ENCODE results near the gene FBN1.

The FBN1 gene

DNA sequence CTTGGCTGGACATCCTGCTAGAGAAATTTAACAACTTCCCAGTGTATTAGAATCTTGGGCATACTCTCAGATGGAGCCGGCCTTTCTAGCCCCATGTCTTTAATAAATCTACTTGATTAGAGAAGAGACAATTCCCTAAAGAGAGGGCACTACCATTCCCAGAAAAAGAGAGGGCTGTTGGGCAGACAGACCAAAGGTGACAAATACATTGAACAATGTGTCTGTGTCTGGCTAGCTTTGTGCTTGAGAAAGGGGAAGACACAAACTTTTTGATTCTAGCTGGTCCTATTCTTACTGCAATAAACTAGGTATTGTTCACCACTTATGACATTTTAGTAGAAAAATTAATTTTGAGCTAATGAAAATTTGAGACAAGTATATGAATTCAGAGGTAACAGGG, 256.6 kb downstream of the FBN1 start:
- DNase-seq: no peak

DNA sequence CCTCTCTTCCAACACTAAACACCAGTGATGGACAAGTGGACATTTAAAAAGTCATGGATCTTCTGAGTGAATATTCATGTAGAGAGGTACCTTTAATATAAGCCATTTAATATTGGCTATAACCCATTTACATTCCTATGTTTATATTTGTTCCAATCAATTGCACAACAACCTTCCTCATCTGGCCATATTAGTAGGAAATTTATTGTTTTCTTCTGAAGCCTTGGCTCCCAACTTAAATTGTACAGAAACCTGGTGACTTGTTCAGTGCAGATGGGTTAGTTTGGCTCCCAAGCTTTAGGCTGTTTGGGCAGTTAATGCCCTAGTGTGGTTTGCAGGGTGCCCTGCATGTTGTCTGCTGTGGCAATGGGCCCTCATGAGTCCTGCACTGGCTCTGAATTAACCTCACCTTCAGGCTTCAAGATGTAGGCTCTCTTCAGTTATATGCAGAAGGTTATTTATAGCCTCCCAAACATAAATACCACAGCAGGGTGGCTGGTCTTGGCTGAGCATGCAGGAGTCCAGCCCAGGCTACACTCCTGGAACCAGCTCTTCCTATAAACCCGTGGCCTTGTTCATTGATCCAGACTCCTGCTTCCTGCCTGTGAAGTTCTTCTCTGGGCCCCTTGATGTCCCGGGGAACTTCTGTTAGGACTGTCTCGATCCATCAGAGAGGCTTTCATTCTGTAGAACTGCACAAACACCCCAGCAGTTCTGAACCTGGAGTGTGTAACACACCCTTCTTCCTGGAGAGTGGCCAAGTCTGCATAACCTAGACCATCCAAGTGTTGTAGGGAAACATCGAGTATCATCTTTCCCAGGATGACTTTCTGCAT, 257.3 kb downstream of the FBN1 start:
- DNase-seq: no peak

DNA sequence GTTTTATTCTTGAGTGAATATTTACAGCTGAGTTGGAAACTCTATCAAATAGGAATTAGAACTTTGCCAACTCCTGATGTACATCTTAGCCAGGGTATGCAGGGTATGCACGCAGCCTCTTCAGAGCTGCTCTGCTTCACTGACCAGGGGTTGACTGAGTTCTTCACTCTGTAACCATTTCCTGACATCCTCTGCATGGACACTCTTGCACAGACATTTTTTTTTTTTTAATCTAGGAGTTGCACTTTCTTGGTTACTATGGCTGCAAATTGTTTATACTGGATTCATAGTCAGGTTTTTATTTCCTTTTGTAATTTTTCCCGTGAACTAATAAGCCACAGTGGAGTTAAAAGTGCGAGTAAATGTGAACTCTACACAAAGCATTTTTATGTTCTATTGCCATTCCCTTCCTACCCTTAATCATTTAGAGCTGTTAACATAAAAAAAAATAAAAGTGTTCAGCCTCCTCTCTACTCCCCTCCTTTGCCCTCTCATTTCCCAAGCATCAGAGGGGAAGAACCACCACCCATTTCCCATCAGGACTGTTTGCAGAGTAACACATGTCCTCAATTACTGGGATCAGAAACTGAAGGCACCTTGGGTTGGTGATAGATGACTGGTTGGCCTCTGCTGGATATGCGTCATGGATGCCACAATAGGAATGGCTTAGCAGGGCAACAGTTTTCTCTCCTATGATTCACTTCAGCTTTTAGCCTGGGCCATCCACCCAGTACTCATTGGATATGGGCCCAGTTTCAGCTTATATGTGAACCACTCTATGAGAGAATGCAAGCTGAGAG, 260.3 kb downstream of the FBN1 start:
- no peak for DNase-seq

DNA sequence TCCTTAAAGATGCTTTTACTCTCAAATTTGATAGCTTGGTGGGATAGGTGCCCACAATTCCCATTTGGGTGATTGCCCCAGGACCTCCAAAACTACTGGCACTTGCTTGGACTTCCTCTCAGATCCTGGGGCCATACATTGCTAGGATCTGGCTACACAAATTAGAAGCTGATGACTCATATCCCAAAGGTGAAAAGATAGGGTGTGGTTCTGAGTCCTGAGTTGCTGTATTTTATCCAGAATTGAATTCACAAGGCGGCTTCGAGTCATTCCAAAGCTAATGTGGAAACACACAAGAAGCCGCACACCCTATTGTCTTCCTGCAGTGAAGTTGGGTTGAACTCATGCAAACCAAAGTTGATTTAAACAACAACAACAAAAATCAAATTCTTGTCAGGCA, 260.9 kb downstream of the FBN1 start:
- no peak for DNase-seq

GRCh38 chr15:48383031-48383430, 262.5 kb downstream of the FBN1 start:
- DNase-seq: no peak

DNA sequence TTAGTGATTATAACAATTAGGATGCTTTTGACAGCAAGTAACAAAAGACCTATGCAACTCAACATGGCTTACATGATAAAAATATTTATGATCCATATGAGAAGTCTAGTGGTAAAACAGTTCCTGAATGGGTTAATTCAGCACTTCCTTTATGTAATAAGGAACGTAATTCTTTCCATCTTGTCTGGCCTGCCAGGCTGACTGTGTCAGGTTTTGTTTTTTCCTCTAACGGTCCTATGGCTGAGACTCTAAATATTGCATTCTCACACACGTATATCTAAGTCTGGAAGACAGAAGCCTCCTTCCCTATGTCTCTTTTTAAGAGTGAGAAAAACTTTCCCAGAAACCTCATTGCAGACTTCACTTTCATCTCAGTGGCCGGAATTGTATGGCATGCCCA, 263.6 kb downstream of the FBN1 start:
- no peak for DNase-seq

DNA sequence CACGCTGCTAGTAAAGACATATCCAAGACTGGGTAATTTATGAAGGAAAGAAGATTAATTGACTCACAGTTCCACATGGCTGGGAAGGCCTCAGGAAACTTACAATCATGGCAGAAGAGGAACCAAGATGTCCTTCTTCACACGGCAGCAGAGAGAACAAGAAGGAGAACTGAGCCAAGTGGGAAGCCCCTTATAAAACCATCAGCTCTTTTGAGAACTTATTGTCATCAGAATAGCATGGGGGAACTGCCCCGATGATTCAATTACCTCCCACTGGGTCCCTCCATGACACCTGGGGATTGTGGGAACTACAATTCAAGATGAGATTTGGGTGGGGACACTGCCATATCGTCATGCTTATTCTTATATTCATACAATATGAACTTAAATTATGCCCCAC, 265.3 kb downstream of the FBN1 start:
- DNase-seq: no peak

GRCh38 chr15:48375767-48376166, 269.7 kb downstream of the FBN1 start:
- DNase-seq: no peak

- DNase-seq: no peak
These were observed 271.0 kb downstream of the FBN1 start for GRCh38 chr15:48374472-48374871.

DNA sequence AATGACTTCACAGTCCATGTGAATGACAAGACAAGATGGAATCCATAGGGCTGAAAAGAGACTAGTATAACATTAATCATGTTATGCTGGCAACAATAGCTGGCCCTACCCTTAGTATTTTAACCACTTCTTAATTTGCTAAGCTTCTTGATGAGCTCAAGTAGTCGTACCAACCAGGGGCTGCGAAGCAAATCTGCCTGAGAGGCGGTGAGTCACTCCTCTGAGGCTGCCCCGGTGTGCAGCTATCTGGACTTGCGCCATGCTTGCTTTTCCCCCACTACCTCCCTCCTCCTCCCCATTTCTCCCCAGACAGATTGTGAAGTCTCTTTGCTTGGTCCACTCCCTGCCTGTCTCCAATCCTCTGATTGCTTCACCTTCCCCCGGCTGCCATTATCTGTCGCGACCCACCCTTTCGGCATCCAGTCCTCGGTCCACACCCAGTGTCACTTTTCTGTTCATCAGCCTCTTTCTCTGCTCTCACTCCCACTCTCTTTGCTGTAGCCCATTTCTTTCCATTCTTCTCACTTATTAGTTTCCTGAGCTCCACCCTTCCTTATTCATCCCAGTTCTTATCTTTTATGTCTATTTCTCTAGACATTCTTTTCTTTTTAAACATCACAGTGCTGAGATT, 271.6 kb downstream of the FBN1 start:
- no peak for DNase-seq

GRCh38 chr15:48371961-48372360, 273.5 kb downstream of the FBN1 start:
- DNase-seq: no peak

DNA sequence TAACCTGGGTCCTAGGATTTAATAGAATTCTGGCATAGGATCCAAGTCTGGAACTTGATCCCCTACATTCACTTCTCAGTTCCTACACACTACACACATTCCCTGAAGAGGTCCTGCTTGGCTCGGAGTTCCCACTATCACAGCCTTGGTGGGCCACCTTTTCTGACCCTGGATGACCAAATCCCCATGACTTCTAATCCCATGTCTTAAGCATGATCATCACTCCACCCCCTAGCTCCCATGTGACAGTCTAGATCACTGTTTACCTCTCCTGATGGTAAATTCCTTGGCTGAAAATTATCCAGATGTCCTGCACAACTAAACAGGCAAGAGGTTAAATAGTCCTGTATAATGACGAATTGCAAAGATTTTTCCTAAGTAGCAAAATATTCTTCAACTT, 274.0 kb downstream of the FBN1 start:
- no peak for DNase-seq

GRCh38 chr15:48370460-48370859, 275.0 kb downstream of the FBN1 start:
- no peak for DNase-seq

DNA sequence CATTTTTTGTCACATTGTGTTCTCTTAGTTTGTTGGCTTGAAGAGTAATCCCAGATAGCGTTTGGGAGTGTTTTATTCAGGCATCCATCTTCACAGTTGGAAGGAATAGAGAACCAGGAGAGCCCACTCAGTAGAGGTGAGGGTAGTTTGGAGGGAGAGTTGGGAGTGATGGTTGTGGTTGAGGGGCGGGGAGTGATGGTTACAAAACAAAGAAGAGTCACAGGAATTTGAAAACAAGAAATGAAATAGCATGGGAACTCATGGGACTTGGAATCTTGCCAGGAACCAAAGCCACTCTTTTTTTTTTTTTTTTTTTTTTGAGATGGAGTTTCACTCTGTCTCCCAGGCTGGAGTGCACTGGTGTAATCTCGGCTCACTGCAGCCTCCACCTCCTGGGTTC, 278.0 kb downstream of the FBN1 start:
- DNase-seq: no peak

- DNase-seq: no peak
These were observed 278.8 kb downstream of the FBN1 start for GRCh38 chr15:48366584-48367312.

DNA sequence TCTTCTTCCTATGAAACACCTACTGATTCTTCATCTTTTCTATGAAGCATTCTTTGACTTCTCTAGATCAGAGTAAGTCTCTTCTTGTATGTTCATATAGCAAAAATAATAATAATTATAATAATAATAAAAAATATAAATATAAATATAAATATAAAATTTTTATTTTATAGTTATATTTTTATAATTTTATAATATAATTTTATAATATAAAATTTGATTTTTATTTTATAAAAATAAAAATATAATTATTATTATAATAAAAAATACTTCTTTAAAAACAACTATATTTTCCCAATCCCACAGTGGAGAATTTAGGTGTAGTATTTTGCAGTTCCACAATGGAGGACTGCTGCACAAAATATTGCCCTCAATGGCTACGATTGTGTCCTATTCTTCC, 279.9 kb downstream of the FBN1 start:
- no peak for DNase-seq

DNA sequence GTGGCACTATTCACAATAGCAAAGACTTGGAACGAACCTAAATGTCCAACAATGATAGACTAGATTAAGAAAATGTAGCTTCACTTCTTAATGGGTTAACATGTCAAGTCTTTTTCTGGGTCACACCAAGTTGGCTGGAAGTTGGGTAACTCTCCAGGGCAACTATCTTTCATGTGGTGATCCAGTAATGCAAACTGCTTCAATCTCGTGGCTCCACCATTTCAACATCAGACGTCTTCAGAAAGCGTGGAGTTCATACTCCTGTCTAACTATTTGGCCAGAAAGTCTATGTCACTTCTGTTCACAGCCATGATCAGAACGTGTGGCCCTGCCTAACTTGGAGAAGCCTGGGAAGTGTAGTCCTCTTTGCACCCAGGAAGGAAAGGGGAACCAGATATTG, 282.0 kb downstream of the FBN1 start:
- DNase-seq: no peak

- DNase-seq: no peak
These were observed 283.8 kb downstream of the FBN1 start for GRCh38 chr15:48361685-48362084.

DNA sequence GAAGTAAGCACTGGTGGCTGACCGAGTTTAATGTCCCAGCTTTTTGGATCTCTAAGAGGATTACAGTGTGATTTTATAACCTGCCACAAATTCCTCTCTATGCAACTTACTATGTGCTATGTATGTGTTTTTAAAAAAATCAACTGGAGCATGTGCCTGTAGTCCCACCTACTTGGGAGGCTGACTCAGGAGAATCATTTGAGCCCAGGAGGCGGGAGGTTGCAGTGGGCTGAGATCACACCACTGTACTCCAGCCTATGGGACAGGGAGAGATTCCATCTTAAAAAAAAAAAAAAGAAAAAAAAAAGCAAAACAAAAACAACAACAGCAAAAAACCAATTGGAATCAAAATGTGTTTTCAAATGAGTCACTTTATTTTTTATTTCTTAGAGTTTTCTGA, 284.7 kb downstream of the FBN1 start:
- DNase-seq: no peak

Measured in AML-193 (cell line).